ENCODE measurements around the gene AKAP13.

DNA sequence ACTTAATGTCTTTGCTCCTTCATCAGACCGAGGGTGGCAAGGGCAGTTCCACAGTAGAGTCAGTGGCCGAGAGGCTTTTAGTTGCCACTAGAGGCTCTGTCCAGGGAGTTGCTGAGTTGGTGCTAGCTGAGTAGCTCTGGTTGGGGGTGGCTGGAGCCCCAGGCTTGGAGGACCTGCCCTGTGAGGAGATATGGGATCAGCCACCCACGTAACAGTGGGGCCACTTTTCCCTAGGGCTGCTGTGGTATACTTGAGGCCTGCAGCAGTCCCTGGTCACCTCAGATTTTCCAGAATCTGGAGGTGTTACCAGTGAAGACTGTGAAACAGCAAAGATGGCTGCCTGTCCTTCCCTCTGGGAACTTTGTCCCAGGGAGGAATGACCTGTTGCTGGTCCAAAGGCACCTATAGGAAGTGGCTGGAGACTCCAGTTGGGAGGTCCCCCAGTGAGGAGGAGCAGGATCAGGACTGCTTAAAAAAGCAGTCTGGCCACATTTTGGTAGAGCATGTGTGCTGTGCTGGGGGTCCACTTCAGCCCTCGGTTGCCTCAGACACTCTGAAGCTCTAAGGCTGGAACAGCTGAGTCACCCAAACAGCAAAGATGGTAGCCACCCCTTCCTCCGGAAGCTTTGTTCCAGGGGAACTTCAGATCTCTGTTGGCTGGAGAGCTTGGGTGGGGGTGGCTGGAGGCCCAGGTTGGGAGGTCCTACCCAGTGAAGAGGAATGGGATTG, 72.9 kb downstream of the AKAP13 start:
- TF ChIP-seq ZNF138 (tag by site-specific recombination; IDR thresholded peaks at IDR 0.05; ENCODE audit: borderline replicate concordance): no peak
- no peak for TF ChIP-seq PRDM1 (tag by site-specific recombination; IDR thresholded peaks at IDR 0.05)
- no peak for TF ChIP-seq ZNF658 (tag by site-specific recombination; IDR thresholded peaks at IDR 0.05)
- TF ChIP-seq MYNN (tag by site-specific recombination; IDR thresholded peaks at IDR 0.05; ENCODE audit: borderline replicate concordance): no peak
- no peak for TF ChIP-seq TCF7L2 (IDR thresholded peaks at IDR 0.05; ENCODE audit: borderline replicate concordance, low read depth, low read length)
- TF ChIP-seq, protein P1, sequence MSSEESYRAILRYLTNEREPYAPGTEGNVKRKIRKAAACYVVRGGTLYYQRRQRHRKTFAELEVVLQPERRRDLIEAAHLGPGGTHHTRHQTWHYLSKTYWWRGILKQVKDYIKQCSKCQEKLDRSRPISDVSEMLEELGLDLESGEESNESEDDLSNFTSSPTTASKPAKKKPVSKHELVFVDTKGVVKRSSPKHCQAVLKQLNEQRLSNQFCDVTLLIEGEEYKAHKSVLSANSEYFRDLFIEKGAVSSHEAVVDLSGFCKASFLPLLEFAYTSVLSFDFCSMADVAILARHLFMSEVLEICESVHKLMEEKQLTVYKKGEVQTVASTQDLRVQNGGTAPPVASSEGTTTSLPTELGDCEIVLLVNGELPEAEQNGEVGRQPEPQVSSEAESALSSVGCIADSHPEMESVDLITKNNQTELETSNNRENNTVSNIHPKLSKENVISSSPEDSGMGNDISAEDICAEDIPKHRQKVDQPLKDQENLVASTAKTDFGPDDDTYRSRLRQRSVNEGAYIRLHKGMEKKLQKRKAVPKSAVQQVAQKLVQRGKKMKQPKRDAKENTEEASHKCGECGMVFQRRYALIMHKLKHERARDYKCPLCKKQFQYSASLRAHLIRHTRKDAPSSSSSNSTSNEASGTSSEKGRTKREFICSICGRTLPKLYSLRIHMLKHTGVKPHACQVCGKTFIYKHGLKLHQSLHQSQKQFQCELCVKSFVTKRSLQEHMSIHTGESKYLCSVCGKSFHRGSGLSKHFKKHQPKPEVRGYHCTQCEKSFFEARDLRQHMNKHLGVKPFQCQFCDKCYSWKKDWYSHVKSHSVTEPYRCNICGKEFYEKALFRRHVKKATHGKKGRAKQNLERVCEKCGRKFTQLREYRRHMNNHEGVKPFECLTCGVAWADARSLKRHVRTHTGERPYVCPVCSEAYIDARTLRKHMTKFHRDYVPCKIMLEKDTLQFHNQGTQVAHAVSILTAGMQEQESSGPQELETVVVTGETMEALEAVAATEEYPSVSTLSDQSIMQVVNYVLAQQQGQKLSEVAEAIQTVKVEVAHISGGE (tag by site-specific recombination; conservative IDR thresholded peaks at IDR 0.05; ENCODE audit: low read depth): no peak
- TF ChIP-seq, protein P2, sequence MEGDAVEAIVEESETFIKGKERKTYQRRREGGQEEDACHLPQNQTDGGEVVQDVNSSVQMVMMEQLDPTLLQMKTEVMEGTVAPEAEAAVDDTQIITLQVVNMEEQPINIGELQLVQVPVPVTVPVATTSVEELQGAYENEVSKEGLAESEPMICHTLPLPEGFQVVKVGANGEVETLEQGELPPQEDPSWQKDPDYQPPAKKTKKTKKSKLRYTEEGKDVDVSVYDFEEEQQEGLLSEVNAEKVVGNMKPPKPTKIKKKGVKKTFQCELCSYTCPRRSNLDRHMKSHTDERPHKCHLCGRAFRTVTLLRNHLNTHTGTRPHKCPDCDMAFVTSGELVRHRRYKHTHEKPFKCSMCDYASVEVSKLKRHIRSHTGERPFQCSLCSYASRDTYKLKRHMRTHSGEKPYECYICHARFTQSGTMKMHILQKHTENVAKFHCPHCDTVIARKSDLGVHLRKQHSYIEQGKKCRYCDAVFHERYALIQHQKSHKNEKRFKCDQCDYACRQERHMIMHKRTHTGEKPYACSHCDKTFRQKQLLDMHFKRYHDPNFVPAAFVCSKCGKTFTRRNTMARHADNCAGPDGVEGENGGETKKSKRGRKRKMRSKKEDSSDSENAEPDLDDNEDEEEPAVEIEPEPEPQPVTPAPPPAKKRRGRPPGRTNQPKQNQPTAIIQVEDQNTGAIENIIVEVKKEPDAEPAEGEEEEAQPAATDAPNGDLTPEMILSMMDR (tag by site-specific recombination; IDR thresholded peaks at IDR 0.05): no peak
- TF ChIP-seq, protein P3, sequence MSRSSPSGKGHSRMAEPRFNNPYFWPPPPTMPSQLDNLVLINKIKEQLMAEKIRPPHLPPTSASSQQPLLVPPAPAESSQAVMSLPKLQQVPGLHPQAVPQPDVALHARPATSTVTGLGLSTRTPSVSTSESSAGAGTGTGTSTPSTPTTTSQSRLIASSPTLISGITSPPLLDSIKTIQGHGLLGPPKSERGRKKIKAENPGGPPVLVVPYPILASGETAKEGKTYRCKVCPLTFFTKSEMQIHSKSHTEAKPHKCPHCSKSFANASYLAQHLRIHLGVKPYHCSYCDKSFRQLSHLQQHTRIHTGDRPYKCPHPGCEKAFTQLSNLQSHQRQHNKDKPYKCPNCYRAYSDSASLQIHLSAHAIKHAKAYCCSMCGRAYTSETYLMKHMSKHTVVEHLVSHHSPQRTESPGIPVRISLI (tag by site-specific recombination; IDR thresholded peaks at IDR 0.05): no peak
- TF ChIP-seq, protein P4, sequence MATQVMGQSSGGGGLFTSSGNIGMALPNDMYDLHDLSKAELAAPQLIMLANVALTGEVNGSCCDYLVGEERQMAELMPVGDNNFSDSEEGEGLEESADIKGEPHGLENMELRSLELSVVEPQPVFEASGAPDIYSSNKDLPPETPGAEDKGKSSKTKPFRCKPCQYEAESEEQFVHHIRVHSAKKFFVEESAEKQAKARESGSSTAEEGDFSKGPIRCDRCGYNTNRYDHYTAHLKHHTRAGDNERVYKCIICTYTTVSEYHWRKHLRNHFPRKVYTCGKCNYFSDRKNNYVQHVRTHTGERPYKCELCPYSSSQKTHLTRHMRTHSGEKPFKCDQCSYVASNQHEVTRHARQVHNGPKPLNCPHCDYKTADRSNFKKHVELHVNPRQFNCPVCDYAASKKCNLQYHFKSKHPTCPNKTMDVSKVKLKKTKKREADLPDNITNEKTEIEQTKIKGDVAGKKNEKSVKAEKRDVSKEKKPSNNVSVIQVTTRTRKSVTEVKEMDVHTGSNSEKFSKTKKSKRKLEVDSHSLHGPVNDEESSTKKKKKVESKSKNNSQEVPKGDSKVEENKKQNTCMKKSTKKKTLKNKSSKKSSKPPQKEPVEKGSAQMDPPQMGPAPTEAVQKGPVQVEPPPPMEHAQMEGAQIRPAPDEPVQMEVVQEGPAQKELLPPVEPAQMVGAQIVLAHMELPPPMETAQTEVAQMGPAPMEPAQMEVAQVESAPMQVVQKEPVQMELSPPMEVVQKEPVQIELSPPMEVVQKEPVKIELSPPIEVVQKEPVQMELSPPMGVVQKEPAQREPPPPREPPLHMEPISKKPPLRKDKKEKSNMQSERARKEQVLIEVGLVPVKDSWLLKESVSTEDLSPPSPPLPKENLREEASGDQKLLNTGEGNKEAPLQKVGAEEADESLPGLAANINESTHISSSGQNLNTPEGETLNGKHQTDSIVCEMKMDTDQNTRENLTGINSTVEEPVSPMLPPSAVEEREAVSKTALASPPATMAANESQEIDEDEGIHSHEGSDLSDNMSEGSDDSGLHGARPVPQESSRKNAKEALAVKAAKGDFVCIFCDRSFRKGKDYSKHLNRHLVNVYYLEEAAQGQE (tag by site-specific recombination; IDR thresholded peaks at IDR 0.05): no peak
- TF ChIP-seq ZNF596 (tag by site-specific recombination; IDR thresholded peaks at IDR 0.05): no peak

Measured in HEK293 (cell line).